Measurements from ENCODE around the gene INPP4B. TPM values are rescaled to one million over a fixed set of nuclear protein-coding genes. Genes with fewer than 3 reads are reported as not detected.

The INPP4B gene
- total RNA-seq, 1 donor from 2014 or later = 1.3 TPM

GRCh38 chr4:142583708-142584107 lies 262.4 kb downstream of the INPP4B start:
- no peak for DNase-seq (ENCODE audit: low read depth, low spot score)

- DNase-seq (ENCODE audit: low read depth, low spot score) = no peak
Observed at GRCh38 chr4:142582340-142582739, 263.8 kb downstream of the INPP4B start.

- DNase-seq (ENCODE audit: low read depth, low spot score) = no peak
Observed at GRCh38 chr4:142581881-142582280, 264.2 kb downstream of the INPP4B start.

DNA sequence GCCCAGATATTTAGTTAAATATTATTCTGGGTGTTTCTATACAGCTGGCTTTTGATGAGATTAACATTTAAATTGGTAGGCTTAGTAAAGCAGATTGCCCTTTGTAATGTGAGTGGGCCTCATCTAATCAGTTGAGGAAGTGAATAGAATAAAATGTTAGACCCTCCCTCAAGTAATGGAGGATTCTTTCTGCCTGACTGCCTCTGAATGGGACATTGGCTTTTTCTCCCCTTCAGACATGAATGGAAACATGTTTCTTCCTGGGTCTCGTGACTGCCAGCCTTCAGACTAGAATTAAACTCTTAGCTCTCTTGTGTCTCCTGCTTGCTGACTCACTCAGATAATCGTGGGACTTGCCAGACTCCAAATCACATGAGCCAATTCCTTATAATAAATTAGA lies 266.7 kb downstream of the INPP4B start:
- DNase-seq (ENCODE audit: low read depth, low spot score) = no peak

DNA sequence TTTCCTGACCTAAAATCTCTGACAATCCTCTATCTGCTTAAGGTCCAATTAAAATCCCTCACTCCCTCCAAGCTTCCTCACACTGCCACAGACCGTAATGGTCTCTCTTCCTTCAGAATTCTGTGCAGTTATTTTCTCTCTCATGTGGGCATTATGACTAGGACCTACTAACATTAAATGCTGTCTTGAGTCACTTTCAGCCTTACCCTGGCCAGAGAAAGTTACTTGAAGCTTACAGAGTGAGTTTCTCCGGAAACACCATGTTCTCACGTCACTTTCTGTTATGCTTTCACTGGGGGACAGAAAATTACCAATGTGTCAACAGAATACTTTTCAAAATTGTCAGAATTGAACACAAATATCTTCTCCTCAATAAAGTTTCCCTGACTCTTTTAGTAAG lies 271.8 kb downstream of the INPP4B start:
- no peak for DNase-seq (ENCODE audit: low read depth, low spot score)

- DNase-seq (ENCODE audit: low read depth, low spot score) = no peak
Observed at GRCh38 chr4:142572071-142572470, 274.0 kb downstream of the INPP4B start.

DNA sequence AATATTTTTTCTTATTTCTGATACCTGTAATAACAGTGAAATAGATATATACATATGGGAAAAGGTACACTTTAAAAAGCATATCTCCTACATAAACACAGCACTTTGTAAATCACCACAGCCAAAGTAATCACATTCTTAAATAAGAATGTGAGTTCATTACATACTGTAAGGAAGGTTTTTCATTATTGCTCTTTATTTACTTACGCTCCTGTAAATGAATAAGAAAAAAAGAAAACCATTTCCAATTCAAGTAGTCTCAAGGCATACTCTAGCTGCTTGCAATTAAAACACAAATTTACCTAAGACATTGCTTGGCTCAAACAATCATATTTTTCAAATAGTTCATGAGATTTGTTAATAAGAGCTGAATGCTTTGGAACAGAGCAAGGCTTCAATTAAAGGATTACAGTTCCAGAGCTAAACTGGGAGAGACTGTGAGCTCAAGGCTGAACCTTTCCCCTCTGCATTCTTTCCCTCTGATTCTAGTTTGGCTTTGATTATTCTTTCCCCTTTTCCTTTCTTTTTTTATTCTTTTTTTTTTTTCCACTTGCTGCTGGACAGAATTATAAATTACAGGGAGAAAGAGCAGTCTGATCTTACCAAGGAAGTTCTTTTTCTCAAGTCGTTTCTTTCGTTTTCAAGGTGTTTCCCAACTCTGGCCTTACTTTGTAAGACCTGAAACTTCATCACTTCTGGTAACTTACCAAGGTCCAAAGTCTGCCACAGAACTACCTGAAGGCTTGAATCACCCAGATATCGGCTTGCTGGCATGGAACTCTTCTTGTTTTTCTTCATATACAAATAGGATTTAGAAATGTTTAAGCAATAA lies 278.3 kb downstream of the INPP4B start:
- DNase-seq (ENCODE audit: low read depth, low spot score) = no peak

DNA sequence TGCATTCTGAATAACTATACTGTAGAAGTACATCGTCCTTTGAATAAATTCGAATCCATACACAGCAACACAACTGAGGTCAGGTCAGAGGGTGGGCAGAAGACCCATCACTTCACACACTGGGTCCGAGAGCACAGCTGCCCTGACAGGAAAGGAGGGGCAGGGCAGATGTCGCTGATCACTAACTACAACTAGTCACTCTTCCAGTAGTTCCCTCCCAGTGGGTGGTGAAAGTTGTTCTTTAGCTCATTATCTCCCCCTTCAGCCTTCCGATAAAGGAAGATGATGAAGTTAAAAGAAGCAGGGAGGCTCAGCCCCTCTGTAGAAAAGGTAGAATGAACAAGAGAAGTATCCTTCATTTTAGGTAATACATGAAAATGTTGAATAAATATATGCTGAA lies 278.9 kb downstream of the INPP4B start:
- no peak for DNase-seq (ENCODE audit: low read depth, low spot score)

DNA sequence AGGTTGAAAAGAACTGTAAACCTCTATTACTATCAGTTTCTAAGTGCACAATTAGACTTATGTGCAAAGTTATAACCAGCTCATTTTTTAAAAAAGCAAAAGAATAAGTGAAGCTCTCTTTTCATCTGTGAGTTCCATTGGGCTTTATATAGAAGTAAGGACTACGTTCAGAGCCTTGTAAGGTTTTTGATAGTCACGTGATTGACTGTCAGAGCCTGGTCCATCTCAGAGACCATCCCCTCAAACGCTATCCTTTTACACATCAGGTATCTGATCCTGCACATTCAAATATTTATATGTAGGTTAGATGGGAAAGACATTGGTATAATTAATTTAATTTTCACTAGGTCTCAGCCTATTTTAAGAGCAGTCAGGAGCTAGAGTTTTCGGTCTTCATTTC lies 279.3 kb downstream of the INPP4B start:
- DNase-seq (ENCODE audit: low read depth, low spot score) = no peak

- DNase-seq (ENCODE audit: low read depth, low spot score) = no peak
Observed at GRCh38 chr4:142566243-142566642, 279.9 kb downstream of the INPP4B start.

GRCh38 chr4:142565771-142566170 lies 280.3 kb downstream of the INPP4B start:
- DNase-seq (ENCODE audit: low read depth, low spot score) = no peak

DNA sequence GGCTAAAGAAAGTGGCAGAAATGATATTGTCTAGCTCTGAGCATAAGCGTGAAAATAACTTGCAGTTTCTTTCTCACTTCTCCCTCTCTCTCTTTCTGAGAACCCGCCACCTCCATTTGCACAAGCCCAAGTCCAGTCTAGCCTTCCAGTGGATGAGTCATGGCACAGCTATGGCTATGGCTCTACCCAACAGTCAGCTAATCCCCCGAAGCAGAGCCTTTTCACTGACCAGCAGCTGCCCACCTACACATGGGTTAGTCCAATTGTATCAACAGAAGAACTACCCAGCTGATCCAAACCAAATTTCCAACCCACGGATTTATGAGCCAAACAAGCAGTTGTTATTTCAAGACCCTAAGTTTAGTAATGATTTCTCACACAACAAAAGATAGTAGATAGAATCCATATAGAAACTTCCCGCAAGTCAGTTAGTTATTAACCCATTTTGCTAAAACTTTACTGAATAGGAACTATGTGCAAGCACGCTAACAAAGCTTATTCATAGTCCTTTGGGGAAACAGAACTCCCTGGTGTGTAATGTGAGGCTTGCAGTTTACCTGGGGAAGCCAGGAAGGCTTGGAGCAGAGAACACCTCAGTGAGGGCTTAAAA lies 282.3 kb downstream of the INPP4B start:
- DNase-seq (ENCODE audit: low read depth, low spot score) = no peak

- no peak for DNase-seq (ENCODE audit: low read depth, low spot score)
Observed at GRCh38 chr4:142559986-142560385, 286.1 kb downstream of the INPP4B start.

- no peak for DNase-seq (ENCODE audit: low read depth, low spot score)
Observed at GRCh38 chr4:142558851-142559250, 287.2 kb downstream of the INPP4B start.

DNA sequence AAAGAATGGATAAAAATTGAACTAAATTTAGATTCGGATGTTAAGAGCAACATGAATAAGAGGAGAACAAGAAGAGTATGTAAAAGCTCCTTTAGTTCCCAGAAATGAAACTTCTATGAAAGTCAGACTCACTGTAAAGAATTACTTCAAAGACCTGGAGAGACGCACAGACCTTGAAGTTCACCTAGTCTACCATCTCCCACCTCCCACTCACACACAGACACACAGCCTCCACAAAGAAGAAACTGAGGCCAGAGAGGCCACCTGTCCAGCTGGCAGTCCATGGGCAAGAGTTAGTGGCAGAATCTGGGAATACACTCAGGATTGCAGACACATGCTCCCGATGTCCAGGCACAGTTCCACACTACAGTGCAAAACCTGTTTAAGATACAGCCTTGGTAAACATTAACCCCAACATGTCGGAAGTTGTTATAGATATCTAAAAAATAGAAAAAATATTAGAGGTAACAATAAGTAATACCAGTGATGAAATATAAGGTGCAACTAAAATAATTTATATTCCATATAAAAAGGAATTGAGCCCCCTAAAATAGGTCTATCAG lies 288.8 kb downstream of the INPP4B start:
- DNase-seq (ENCODE audit: low read depth, low spot score) = no peak

DNA sequence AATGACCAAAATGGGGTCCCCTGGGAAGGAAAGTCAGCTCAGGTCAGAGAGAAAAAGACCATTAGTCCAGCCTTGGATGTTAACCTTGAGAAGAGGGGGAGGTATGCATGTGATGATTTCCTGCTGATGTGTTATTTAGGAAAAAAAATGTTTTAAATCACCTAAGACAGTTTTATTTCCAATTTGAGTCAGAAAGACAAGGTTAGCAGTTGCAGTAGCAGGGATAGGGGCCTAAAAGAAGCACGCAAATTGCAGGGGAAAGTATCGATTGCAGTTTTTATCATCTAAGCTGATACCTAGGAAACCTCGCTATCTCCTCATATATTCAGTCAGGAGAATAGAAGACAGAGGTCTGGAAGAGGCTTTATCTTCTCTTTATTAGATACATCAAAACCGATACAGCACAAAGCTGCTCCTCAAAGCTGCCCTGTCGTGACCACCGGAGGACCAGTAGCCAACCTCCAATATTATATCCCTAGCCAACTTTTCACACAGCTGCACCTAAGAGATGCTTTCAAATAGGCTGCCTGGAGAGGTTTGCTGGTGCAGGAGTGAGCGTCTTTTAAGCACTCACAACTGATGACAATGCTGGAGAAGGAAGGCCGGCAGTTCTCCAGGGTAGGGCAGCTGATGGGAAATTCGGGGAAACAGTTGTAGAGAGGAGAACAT lies 289.4 kb downstream of the INPP4B start:
- DNase-seq (ENCODE audit: low read depth, low spot score) = no peak

GRCh38 chr4:142556048-142556447 lies 290.1 kb downstream of the INPP4B start:
- DNase-seq (ENCODE audit: low read depth, low spot score) = no peak

- no peak for DNase-seq (ENCODE audit: low read depth, low spot score)
Observed at GRCh38 chr4:142554412-142554811, 291.7 kb downstream of the INPP4B start.

- no peak for DNase-seq (ENCODE audit: low read depth, low spot score)
Observed at GRCh38 chr4:142551517-142552305, 294.4 kb downstream of the INPP4B start.

DNA sequence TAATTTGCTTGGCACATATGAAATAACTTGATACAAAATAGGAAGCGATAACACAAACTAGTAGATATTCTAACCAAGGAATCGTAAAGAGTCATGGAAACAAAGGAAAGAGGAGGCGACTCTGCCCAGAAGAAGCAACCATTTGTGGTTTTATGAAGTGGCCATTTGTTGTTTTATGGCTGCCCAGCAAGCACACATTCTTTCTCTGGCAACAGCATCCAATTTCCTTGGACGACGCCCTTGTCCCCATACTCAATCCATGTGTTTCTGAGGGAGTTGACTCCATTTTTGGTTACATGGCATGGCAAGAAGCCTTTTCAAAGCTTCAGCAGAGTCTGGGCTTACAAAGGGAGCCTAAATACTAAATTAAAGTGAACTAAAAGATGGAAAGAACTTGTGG lies 295.1 kb downstream of the INPP4B start:
- no peak for DNase-seq (ENCODE audit: low read depth, low spot score)

- DNase-seq (ENCODE audit: low read depth, low spot score) = no peak
Observed at GRCh38 chr4:142549726-142550463, 296.2 kb downstream of the INPP4B start.
